Measurements from ENCODE around the gene SERAC1.
A peak's percentile ranks its signal among the peaks of the same experiment; 100 is the strongest.
"Not testable (repeated sequence)": the region's sequence is repeated elsewhere in the genome, so short reads cannot be mapped to it uniquely, and the experiment has no call there.

The SERAC1 gene

DNA sequence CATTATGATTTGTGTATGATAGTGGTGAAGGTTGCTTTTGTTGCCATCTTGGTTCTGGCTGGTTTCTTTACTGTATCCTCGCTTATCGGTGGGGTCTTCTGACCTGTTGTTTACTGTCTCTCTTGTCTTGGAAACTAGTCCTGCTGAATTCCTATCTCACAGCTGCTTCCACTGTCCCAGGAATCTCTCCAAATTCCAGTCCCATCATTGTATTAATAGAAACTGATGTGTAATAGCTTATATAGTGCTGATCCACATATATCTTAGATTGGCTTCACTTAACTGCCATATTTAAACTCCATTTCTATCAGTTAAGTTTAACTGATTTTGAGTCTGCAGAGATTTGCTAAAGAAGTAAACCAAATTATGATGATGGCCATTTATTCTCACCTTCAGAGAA, 6.0 kb upstream of the SERAC1 start:
- no peak for DNase-seq

DNA sequence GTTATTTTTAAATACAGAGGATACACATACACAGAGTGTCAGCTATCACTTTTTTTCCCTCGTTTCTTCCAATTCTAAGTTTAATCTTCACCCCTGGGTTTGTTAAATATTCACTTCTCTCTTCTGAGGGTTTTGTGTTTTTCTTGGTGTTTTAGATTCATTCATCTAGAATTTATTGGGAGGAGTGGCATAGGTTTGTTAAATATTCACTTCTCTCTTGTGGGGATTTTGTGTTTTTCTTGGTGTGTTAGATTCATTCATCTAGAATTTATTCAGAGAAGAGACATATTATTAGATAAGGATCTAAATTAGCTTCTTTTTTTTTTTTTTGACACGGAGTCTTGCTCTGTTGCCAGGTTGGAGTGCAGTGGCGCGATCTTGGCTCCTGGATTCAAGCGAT, 3.9 kb upstream of the SERAC1 start:
- no peak for DNase-seq

DNA sequence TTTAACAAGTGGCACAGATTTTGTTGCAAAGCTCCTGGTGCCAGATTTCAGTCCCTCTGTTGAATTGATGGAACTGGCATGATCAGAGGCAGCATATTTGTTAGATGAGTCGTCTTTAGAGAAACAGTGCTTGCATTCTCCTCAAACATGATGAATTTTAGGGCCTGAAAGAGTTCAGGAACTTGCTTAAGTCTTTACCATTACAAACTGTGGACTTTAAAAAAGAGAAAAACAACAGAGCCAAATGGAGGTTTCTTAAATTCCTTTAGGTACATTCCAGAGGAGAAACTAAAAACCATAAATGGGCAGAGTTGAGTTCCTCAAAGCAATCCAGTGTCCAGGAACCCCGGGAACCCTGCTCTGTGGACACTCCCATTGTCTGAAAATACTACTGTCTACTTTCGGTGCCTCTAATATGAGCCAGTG, 2.6 kb upstream of the SERAC1 start:
- DNase-seq, result no peak

DNA sequence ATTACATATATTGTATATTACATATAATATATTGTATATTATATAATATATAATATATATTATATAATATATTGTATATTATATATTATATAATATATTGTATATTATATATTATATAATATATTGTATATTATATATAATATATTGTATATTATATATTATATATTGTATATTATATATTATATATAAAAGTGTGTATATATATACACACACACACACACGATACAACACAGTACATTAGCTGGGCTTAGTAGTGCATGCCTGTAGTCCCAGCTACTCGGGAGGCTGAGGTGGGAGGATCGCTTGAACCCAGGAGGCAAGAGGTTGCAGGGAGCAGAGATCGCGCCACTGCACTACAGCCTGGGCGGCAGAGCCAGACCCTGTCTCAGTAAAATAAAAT, 1.6 kb upstream of the SERAC1 start:
- DNase-seq, result not testable (repeated sequence)

DNA sequence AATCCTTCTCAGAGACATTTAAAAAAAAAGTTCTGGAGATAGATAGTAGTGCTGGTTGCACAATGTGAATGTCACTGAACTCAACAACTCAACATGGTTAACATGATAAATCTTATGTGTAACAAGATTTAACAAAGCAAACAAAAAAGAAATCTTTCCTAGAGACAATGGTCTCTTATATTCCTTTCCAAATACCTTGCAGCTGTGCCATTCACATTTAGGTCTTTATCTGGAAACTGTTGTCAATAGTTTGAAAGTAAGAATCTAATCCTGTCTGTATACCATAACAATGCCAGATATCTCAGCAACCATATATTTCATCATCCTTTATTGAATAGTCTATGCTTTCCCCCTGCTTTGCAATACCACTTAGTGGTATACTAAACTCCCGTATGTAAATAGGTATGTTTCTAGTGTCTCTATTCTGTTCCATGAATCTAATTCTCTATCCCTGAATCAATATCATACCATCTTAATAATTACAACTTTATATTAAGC, 2.1 kb downstream of the SERAC1 start:
- no peak for DNase-seq

DNA sequence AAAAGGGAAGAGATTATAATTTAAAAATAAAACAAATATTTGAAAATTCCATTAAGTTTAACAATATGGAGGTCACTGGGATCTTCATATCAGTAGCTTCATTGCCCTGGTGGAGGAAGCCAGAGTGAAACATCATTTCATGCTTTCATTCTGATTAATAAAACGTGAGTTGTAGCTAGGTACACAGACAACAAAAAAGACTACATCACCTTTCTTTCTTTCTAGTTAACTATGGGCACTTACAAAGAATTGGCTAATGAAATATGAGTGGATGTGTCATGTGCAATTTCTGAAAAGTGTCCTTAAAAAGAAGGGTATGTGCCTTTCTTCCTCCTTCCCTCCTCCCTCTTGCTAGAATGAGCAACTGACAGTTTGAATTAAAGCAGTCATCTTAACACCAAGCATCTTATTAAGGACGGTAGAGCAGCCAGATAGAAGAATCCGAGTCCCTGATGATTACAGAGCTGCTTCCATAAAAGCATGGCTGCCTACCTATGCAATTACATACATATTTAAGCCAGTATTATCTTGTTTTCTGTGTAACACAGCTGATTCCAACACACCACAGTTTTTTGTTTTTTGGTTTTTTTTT, 3.4 kb downstream of the SERAC1 start:
- DNase-seq, result no peak

DNA sequence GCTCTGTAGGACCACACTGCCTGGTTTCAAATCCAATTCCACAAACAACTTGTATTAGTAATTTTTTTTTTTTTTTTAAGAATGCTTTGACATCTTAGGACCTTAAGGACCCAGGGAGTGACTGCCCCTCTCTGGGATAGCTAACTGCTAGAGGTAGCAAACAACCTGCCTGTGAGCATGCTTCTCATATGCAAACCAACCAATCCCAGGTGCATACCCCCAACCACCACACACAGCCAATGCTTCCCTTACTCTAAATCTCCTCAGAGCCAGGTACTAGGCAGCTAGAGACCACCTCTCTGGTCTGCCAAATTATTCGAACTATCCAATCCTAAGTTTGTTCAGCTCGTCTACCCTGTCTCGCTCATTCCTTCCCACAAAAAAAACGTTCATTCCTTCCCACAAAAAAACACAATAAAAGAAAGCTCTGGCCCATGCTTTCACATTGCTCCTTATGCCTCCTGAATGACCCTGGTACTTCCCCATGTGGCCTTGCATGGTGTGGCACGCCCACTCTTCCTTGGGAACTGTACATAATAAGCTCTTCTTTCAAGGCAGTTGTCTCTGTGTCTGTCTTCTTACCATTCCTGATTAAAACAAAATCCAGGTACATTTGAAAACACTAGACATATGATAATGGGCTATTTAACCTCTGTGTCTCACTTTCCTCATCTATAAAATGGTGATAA, 6.4 kb downstream of the SERAC1 start:
- no peak for DNase-seq

DNA sequence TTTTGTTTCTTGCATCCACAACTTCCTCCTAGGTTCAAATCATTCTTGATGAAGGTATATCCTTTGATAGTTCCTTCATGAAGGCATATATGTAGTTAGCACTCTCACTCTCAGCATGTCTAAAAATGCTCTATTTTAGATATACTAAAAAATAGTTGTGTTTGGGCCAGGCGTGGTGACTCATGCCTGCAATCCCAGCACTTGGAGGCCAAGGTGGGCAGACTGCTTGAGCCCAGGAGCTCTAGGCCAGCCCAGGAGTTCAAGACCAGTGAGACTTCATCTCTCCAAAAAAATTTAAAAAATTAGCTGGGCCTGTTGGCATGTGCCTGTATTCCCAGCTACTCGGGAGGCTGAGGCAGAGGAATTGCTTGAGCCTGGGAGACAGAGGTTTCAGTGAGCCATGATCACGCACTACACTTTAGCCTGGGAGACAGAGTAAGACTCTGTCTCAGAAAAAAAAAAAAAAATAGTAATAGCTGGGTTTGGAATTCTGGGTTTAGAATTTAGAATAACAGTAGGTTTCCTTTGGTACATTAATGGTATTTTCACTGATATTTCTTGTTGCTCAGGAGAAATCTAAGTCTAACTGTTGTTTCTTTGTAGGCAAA, 7.0 kb downstream of the SERAC1 start:
- no peak for DNase-seq

DNA sequence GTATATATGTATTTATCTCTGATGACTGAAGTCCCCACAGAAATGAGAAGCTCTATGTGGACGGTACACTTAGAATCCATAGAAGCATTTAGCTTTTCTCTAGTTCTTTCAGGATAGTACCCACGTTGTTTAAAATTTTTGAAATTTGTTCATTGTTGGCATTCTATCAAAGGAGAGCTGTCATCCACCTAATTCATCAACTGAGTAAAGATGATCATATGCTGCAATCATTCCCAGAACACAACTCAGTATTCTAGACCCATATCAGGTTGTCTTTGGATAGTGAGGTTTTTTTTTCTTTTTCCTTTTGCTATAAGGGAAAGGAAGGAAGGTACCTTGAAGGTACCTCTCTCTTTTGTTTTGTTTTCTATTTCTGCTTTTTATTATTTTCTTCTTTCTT, 9.3 kb downstream of the SERAC1 start:
- no peak for DNase-seq

DNA sequence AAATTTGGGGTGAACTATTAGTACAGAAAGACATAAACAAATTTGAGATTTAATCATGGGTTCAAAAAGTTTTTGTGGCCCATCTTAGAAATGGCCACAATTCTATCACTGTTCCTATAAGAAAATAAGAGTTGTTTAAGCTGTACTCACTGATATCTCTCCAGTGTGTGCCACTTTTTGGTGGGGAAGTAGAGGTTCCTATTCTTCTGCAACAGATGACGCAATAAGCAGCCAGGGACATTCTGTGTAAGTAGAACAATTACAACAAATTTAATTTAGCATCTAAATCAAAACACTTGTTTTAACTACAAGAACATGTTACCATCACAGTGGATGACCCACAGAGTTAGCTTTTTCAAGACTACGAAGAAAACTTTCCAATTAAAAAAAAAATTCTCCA, 9.9 kb downstream of the SERAC1 start:
- no peak for DNase-seq

DNA sequence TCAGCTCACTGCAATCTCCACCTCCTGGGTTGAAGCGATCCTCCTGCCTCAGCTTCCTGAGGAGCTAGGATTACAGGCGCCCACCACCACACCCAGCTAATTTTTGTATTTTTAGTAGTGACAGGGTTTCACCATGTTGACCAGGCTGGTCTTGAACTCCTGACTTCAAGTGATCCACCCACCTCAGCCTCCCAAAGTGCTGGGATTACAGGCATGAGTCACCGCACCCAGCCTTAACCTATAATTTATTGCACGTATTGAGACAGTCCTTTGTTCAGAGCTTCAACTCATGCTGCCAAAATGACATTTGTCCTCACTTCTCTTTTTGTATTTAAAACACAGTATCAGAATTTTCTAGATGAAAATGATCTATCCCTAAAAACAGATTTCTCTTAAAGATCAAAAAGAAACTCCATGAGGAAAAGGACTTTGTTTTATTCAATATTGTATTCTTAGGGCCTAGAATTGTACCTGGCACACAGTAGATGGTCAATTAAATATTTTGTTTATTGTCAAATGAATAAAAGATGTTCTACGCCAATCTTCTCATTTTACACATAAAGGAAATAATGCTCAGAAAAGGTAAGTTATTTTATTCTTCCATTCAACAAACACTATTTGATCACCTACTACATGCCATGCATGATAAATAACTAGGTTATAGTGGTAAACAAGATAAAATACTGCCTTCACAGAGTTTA, 10.8 kb downstream of the SERAC1 start:
- DNase-seq, result no peak

DNA sequence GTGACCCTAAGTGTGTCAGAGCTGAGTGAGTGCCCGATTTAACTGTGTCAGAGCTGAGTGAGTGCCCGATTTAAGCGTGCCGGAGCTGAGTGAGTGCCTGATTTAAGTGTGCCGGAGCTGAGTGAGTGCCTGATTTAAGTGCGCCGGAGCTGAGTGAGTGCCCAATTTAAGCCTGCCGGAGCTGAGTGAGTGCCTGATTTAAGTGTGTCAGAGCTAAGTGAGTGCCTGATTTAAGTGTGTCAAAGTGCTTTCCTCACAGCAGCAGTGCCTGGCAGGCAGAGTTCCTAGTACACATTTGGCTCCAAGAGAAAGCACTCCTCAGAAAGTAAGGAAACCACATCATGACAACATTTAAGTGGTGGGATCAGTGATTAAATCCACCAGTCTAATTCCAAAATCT, 13.2 kb downstream of the SERAC1 start:
- no peak for DNase-seq

DNA sequence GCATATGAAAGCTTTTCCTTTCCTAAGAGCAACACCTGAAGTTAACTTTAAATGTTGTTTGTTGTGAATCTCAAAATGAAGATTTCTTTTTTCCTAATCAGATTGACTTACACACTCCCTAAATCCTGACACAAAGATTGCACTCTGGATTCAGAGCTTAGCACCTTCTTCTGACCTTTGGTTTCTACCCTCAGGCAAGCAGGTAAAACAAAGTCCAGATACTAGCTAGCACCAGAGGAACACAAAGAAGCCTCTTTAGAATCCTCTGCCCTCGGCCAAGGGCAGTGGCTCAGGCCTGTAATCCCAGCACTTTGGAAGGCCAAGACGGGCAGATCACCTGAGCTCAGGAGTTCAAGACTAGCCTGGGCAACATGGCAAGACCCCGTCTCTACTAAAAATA, 14.5 kb downstream of the SERAC1 start:
- no peak for DNase-seq

DNA sequence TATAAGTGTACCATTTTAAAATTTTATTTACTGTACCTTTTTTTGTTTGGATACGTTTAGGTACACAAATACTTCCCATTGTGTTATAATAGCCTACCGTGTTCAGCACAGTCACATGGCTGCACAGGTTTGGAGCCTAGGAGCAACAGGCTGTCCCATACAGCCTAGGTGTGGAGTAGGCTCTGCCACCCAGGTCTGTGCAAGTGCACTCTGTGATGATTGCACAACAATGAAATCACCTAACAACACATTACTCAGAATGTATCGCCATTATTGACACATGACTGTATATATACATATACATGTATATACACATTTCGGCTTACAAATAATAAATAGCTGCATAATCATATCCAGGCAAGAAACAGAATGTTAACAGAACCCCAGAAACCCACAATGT, 15.4 kb downstream of the SERAC1 start:
- DNase-seq, result no peak

DNA sequence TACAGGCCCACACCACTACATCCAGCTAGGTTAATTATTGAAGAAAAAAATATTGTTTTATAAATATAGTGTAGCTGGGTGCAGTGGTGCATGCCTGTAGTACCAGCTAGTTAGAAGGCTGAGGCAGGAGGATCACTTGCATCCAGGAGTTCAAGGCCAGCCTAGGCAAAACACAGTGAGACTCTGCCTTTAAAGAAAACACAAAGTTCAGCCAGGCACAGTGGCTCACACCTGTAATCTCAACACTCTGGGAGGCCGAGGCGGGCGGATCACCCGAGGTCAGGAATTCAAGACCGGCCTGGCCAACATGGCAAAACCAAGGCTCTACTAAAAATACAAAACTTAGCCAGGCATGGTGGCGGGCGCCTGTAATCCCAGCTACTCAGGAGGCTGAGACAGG, 16.0 kb downstream of the SERAC1 start:
- not testable (repeated sequence) for DNase-seq

DNA sequence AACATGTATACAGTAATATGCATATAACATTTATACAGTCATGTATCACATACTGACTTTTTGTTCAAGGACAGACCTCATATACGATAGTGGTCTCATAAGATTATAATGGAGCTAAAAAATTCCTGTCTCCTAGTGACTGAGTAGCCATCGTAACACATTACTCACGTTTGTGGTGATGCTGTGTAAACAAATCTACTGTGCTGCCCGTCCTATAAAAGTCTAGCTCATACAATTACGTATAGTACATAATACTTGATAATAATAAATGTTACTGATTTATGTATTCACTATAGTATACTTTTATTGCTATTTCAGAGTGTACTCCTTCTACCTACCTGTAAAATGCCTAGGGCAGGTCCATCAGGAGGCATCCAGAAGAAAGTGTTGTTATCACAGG, 17.4 kb downstream of the SERAC1 start:
- no peak for DNase-seq

DNA sequence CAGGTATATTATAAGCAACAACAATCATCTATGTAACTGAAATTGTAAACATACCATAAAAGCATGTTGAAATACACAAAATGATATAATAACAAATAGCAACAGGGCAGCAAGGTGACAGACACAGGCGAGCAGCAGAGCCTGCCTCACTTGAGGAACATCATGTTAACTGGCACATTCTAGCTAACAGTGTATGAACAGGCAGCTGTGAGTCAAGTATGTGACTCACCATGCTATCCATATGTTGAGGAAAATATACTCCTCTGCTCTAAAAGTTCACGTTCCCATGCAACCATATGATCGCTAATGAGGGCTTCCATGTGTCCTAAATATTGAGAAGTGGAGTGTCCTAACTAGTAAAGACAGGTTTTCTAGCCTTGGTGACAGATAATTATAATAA, 18.4 kb downstream of the SERAC1 start:
- DNase-seq, result no peak

DNA sequence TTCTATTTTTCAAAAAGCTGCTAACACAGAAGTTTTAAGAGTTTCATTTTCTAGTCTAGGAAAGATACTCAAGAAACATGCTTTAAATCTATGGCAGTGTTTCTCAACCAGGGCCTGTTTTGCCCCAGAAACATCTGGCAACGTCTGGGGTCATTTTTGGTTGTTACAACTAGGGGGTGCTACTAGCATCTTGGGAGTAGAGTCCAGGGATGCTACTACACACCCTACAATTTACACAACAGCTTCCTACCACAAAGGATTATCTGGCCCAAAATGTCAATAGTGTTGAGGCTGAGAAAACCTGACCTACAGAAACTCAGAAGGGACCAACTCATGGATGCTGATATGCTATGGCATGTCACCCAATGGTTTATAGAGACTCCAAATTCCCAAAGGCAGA, 24.4 kb downstream of the SERAC1 start:
- no peak for DNase-seq

DNA sequence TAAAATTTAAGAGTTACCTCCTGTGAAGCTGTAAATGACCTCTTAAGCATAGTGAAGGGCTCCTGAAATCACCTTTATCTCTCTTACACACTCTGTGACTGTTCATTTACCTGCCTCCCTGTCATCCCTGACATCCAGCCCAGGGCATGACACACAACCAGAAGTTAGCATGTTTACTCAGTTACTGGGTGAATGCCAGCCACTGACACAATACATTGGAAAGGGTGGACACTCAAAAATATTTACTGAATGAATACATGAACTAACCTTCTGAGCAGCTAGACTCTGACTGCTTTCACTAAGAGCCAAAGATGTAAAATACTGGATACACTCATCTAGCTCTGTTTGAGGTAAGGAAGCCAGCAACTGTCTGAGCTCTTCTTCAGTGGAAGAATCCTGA, 25.3 kb downstream of the SERAC1 start:
- no peak for DNase-seq

DNA sequence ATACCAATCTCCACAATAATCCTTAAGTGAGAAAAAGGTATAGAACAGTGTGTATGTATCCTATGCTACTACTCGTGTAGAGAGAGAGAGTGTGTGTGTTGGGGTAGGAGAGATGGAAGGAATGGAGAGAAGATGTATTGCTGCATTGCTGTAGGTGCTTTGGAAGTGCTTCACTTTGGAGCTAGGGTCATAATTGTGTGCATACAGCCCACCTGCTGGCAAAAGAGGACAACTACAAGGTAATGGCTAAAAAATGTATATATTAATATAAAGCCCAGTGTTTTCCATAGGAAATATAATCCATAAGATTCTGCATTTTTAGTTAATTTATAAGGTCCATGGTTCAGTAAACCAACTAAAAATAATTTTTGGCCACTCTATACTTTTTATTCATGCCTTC, 36.1 kb downstream of the SERAC1 start:
- peak in 1 of 2 experiments; percentile 1 for DNase-seq

DNA sequence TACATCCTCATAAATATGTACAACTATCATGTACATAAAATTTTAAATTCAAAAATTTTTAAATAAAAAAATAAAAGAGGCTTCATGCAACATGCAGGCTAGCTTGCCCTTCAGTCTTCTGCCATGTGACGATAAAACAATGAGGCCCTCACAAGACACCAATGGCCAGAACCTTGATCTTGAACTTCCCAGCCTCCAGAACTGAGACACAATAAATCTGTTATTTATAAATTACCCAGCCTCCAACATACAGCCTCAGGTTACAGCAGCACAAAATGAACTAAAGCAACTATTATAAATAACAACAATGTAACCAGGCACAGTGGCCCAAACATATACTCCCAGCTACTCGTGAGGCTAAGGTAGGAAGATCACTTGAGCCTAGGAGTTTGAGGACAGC, 42.8 kb downstream of the SERAC1 start:
- DNase-seq, result no peak

DNA sequence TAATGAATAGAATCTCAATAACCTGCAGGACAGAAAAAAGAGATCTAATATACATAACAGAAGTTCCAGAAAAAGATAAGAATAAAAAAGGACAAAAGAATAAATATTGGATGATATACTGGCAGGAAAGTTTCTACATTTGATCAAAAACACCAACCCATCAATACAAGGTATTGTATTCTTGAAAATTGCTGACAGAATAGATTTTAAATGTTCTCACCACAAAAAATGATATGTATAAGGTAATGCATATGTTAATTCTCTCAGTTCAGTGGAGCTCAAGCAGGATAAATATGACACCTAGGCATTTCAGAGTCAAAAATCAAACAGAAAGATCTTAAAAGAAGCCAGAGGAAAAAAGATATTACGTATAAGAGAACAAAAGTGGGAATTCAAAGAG, 43.8 kb downstream of the SERAC1 start:
- no peak for DNase-seq

DNA sequence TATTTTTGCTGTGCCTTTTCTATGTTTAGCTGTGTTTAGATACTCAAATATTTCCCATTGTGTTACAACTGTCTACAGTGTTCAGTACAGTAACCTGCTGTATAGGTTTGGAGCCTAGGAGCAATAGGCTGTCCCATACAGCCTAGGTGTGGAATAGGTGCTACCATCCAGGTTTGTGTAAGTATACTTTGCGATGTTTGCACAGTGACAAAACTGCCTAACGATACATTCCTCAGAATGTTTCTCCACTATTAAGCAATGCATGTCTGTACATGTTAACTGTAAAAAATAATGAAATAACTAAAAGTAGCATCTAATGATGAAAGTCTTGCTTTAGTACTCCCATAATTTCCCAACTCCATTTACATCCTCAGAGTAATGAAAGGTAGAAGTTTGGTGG, 46.0 kb downstream of the SERAC1 start:
- no peak for DNase-seq

DNA sequence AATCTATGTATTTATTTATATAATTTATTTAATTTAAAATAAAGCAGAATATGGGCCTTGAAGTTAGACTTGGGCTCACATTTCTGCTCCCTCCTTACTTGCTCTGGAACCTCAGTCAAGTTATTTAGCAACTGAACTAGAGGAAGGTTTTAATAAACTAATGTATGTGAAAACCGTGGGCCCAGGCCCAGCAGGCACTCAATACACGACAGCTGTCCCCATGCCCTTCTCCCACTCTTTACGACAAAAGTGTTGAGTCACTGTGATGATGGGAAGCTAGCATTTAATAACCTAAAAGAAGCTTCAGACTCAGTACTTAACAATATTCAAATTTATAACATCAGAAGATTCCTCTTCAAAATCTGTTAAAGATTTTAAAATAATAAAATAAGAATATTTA, 46.7 kb downstream of the SERAC1 start:
- DNase-seq, result no peak

Data from activated CD4-positive, alpha-beta T cell treated with anti-CD3 and anti-CD28 coated beads, Interleukin-2, amount 50 U/mL, for 4 hours (primary cell).